DND-41 (cell line): ENCODE measurements around the gene NOS2.
"Not testable (repeated sequence)": the region's sequence is repeated elsewhere in the genome, so short reads cannot be mapped to it uniquely, and the experiment has no call there.

ENCODE experiments used
- ATAC-seq: fragments of 200-7000 bp; cut with Tn5 transposase; 3 replicates; pipeline ENCODE4 v1.9.1; 2021; ENCODE audit warnings: low read depth; ENCODE audit not compliant: insufficient read depth
- DNase-seq: peaks from one replicate; pipeline ENCODE4 v3.0.0-alpha.2; 2020
- H2AFZ ChIP-seq: 2 replicates; pipeline ENCODE4 v1.6.0; 2012; ENCODE audit warnings: low read depth, low read length
- H3K27ac ChIP-seq: 2 replicates; pipeline ENCODE4 v1.5.1; 2012; ENCODE audit warnings: low read length, inconsistent platforms
- H3K27me3 ChIP-seq: fragments of 200-600 bp; sonication (generic); 2 replicates; pipeline ENCODE4 v1.6.0; 2012; ENCODE audit warnings: low read length, mild to moderate bottlenecking, inconsistent platforms; ENCODE audit not compliant: insufficient read depth, poor library complexity
- H3K36me3 ChIP-seq: 2 replicates; pipeline ENCODE4 v1.5.1; 2012; ENCODE audit warnings: low read length, inconsistent platforms; ENCODE audit not compliant: insufficient read depth
- H3K4me1 ChIP-seq: 2 replicates; pipeline ENCODE4 v1.5.1; 2012; ENCODE audit warnings: mild to moderate bottlenecking, low read length; ENCODE audit not compliant: insufficient read depth
- H3K4me2 ChIP-seq: 2 replicates; pipeline ENCODE4 v1.6.0; 2012; ENCODE audit warnings: mild to moderate bottlenecking, moderate library complexity, low read length, inconsistent platforms; ENCODE audit not compliant: insufficient read depth
- H3K4me3 ChIP-seq, 2 experiments: fragments of 200-600 bp in 1 of 2; shearing (Covaris generic) in 1 of 2; 2 replicates each; pipeline ENCODE4 v1.5.1; 2012 to 2016; ENCODE audit warnings: inconsistent platforms in 2 of 2, low read length in 2 of 2, mild to moderate bottlenecking in 2 of 2, low read depth in 1 of 2, moderate library complexity in 1 of 2
- H3K79me2 ChIP-seq: 2 replicates; pipeline ENCODE4 v1.6.0; 2012; ENCODE audit warnings: low read length, inconsistent platforms; ENCODE audit not compliant: insufficient read depth
- H3K9ac ChIP-seq: 2 replicates; pipeline ENCODE4 v1.6.0; 2012; ENCODE audit warnings: low read depth, mild to moderate bottlenecking, inconsistent platforms, low read length, moderate library complexity
- H3K9me3 ChIP-seq: 2 replicates; pipeline ENCODE4 v1.5.1; 2012; ENCODE audit warnings: low read length, moderate library complexity, mild to moderate bottlenecking, inconsistent platforms; ENCODE audit not compliant: insufficient read depth, severe bottlenecking
- H4K20me1 ChIP-seq: 2 replicates; pipeline ENCODE4 v1.6.0; 2012; ENCODE audit warnings: low read length; ENCODE audit not compliant: insufficient read depth
- CTCF ChIP-seq: IDR thresholded peaks from 2 replicates; pipeline ENCODE4 v1.5.1; 2012; ENCODE audit warnings: borderline replicate concordance, low read length, moderate library complexity, mild to moderate bottlenecking; ENCODE audit not compliant: poor library complexity, severe bottlenecking; ENCODE audit errors: extremely low read depth
- EZH2 ChIP-seq: IDR thresholded peaks from 3 replicates; pipeline ENCODE4 v1.6.1; 2012; ENCODE audit warnings: borderline replicate concordance, low read depth, mild to moderate bottlenecking, moderate library complexity, low read length, inconsistent platforms; ENCODE audit not compliant: severe bottlenecking

Gene NOS2

GRCh38 chr17:27832831-27833230 is 32.5 kb upstream of the NOS2 start:
- no peaks in the 10 kb centered on the region for H3K36me3 ChIP-seq
- H3K27me3 ChIP-seq: peaks cover 3% of the 10 kb centered on the region
- DNase-seq: no peak
- H3K4me1 ChIP-seq: no peaks in the 10 kb centered on the region
- no peak overlapping the region for H2AFZ ChIP-seq
- peaks cover 2% of the 10 kb centered on the region for H3K9me3 ChIP-seq
- no peak overlapping the region for H3K9ac ChIP-seq
- H4K20me1 ChIP-seq: no peaks in the 10 kb centered on the region
- no peak overlapping the region for H3K4me3 ChIP-seq
- H3K27ac ChIP-seq: no peak overlapping the region
- ATAC-seq: no peak
- TF ChIP-seq EZH2 (no peak), CTCF (no peak)
- no peak overlapping the region for H3K4me2 ChIP-seq
- H3K79me2 ChIP-seq: no peaks in the 10 kb centered on the region

- H3K36me3 ChIP-seq, H3K4me1 ChIP-seq, H3K4me3 ChIP-seq, H2AFZ ChIP-seq, ATAC-seq, H4K20me1 ChIP-seq, DNase-seq, H3K4me2 ChIP-seq, H3K9ac ChIP-seq, H3K79me2 ChIP-seq, H3K9me3 ChIP-seq, H3K27ac ChIP-seq, H3K27me3 ChIP-seq: not testable (repeated sequence)
Measured at GRCh38 chr17:27829888-27830287, 29.6 kb upstream of the NOS2 start.

- H3K4me3 ChIP-seq, H3K79me2 ChIP-seq, H3K4me2 ChIP-seq, H3K27ac ChIP-seq, H2AFZ ChIP-seq, H3K27me3 ChIP-seq, H3K36me3 ChIP-seq, H3K9me3 ChIP-seq, H3K9ac ChIP-seq, DNase-seq, H3K4me1 ChIP-seq, H4K20me1 ChIP-seq, ATAC-seq: not testable (repeated sequence)
Measured at GRCh38 chr17:27829143-27829711, 28.9 kb upstream of the NOS2 start.

GRCh38 chr17:27825459-27825858 is 25.1 kb upstream of the NOS2 start:
- H4K20me1 ChIP-seq: no peaks in the 10 kb centered on the region
- TF ChIP-seq CTCF (no peak), EZH2 (no peak)
- no peak for DNase-seq
- H3K4me3 ChIP-seq: no peak overlapping the region
- H3K36me3 ChIP-seq: no peaks in the 10 kb centered on the region
- no peak overlapping the region for H3K27ac ChIP-seq
- H3K4me2 ChIP-seq: no peak overlapping the region
- no peak overlapping the region for H2AFZ ChIP-seq
- no peak overlapping the region for H3K9ac ChIP-seq
- no peaks in the 10 kb centered on the region for H3K4me1 ChIP-seq
- peaks cover 4% of the 10 kb centered on the region for H3K9me3 ChIP-seq
- ATAC-seq: no peak
- no peaks in the 10 kb centered on the region for H3K79me2 ChIP-seq
- H3K27me3 ChIP-seq: no peaks in the 10 kb centered on the region
